HepG2 (cell line): Measurements from ENCODE around the gene GSS. TPM values are rescaled to one million over a fixed set of nuclear protein-coding genes. Genes with fewer than 3 reads are reported as not detected.

Source experiments
- CBX5 ChIP-seq: sonication (generic); formaldehyde crosslinking; IDR thresholded peaks from 2 replicates; pipeline ENCODE4 v1.4.0; 2020; ENCODE audit warnings: missing genetic modification reagents, borderline replicate concordance
- HMGXB3 ChIP-seq: sonication (generic); formaldehyde crosslinking; IDR thresholded peaks from 2 replicates; pipeline ENCODE4 v1.4.0; 2020; ENCODE audit warnings: missing genetic modification reagents, borderline replicate concordance
- NONO ChIP-seq, 2 experiments: fragments of 450-650 bp in 1 of 2; sonication (generic) in 1 of 2; formaldehyde crosslinking in 1 of 2; IDR thresholded peaks in 1 of 2; conservative IDR thresholded peaks in 1 of 2; 2 replicates each; pipeline versions ENCODE4 v1.6.1 to v1.8.0; 2017 to 2022; ENCODE audit warnings: mild to moderate bottlenecking in 1 of 2, missing genetic modification reagents in 1 of 2, moderate library complexity in 1 of 2
- NR2F1 ChIP-seq, 2 experiments: fragments of 450-650 bp in 1 of 2; formaldehyde crosslinking in 1 of 2; IDR thresholded peaks; 2 replicates each; pipeline versions ENCODE4 v1.5.0 to v1.6.1; 2016 to 2020; ENCODE audit warnings: mild to moderate bottlenecking in 1 of 2, missing compliant biosample characterization in 1 of 2, missing genetic modification reagents in 1 of 2, moderate library complexity in 1 of 2
- POGK ChIP-seq: sonication (generic); formaldehyde crosslinking; conservative IDR thresholded peaks from 2 replicates; pipeline ENCODE4 v1.8.0; 2022; ENCODE audit warnings: mild to moderate bottlenecking, moderate library complexity, missing genetic modification reagents
- YEATS4 ChIP-seq: sonication (generic); formaldehyde crosslinking; IDR thresholded peaks from 2 replicates; pipeline ENCODE4 v1.4.0; 2020; ENCODE audit warnings: missing genetic modification reagents, borderline replicate concordance
- ZNF646 ChIP-seq: sonication (generic); formaldehyde crosslinking; IDR thresholded peaks from 2 replicates; pipeline ENCODE4 v1.9.0; 2021; ENCODE audit warnings: mild to moderate bottlenecking, missing genetic modification reagents
- ZSCAN21 ChIP-seq: sonication (generic); formaldehyde crosslinking; IDR thresholded peaks from 2 replicates; pipeline ENCODE4 v1.8.0; 2022; ENCODE audit warnings: mild to moderate bottlenecking, missing genetic modification reagents, moderate library complexity, borderline replicate concordance
- polyA plus RNA-seq, 8 experiments: library from polyadenylated mRNA; depleted of rRNA in 3 of 8; stranded (reverse) in 7 of 8; unstranded in 1 of 8; fragments of >200 nt; fragmentation: Illumina TruSeq in 4 of 8; extraction: Trizol in 4 of 8; gene quantifications; 2 replicates each; pipeline versions ENCODE4 v1.2.1 to v1.2.3, GENCODE V29; 2011 to 2016; ENCODE audit warnings: low read depth in 4 of 8, missing spikeins in 1 of 8, mixed read lengths in 1 of 8; ENCODE audit not compliant: insufficient read depth in 1 of 8
- total RNA-seq, 5 experiments: library from RNA; depleted of rRNA; stranded (reverse); fragments of >200 nt; fragmentation: Illumina TruSeq; extraction: Trizol; gene quantifications; 2 replicates each; pipeline ENCODE4 v1.2.3, GENCODE V29; 2016; ENCODE audit warnings: low read depth in 1 of 5
- TF ChIP-seq, protein P1 (sequence below): sonication (generic); formaldehyde crosslinking; IDR thresholded peaks from 2 replicates; pipeline ENCODE4 v1.5.0; 2020; ENCODE audit warnings: mild to moderate bottlenecking, missing genetic modification reagents, borderline replicate concordance

The GSS gene
- total and polyA plus RNA-seq, 2 of the 13 experiments (the other 11 are each of a cell fraction or from before 2014, with no cell fraction given), result 80.1 to 102 TPM

DNA sequence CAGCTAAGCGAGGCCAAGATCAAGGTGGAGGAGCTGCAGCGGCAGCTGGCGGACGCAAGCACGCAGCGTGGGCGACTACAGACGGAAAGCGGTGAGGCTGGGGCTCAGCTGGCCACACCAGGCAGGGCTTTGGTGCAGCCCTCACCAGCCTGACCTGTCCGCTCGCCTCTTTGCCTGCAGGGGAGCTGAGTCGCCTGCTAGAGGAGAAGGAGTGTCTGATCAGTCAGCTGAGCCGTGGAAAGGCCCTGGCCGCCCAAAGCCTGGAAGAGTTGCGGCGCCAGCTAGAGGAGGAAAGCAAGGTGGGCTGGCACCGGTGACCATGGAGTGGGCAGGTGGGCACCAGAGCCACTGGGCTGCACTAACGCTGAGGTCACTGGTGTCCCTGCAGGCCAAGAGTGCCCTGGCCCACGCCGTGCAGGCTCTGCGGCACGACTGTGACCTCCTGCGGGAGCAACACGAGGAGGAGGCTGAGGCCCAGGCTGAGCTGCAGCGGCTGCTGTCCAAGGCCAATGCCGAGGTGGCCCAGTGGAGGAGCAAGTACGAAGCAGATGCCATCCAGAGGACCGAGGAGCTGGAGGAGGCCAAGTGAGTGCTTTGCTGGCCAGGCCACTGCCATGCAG, 42.8 kb upstream of the GSS start (continued):
- TF ChIP-seq, protein P1, sequence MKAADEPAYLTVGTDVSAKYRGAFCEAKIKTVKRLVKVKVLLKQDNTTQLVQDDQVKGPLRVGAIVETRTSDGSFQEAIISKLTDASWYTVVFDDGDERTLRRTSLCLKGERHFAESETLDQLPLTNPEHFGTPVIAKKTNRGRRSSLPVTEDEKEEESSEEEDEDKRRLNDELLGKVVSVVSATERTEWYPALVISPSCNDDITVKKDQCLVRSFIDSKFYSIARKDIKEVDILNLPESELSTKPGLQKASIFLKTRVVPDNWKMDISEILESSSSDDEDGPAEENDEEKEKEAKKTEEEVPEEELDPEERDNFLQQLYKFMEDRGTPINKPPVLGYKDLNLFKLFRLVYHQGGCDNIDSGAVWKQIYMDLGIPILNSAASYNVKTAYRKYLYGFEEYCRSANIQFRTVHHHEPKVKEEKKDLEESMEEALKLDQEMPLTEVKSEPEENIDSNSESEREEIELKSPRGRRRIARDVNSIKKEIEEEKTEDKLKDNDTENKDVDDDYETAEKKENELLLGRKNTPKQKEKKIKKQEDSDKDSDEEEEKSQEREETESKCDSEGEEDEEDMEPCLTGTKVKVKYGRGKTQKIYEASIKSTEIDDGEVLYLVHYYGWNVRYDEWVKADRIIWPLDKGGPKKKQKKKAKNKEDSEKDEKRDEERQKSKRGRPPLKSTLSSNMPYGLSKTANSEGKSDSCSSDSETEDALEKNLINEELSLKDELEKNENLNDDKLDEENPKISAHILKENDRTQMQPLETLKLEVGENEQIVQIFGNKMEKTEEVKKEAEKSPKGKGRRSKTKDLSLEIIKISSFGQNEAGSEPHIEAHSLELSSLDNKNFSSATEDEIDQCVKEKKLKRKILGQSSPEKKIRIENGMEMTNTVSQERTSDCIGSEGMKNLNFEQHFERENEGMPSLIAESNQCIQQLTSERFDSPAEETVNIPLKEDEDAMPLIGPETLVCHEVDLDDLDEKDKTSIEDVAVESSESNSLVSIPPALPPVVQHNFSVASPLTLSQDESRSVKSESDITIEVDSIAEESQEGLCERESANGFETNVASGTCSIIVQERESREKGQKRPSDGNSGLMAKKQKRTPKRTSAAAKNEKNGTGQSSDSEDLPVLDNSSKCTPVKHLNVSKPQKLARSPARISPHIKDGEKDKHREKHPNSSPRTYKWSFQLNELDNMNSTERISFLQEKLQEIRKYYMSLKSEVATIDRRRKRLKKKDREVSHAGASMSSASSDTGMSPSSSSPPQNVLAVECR (CRISPR knock-in tag), result 0 out of 2 replicates have a peak, but pooled peaks have one; percentile 13
- TF ChIP-seq YEATS4 (CRISPR knock-in tag), result no peak
- TF ChIP-seq ZNF646 (CRISPR knock-in tag), result no peak
- TF ChIP-seq ZSCAN21 (CRISPR knock-in tag), result 0 out of 2 replicates have a peak, but pooled peaks have one; percentile 60
- TF ChIP-seq NR2F1 (CRISPR knock-in tag; IDR thresholded peaks at IDR 0.05), result no peak
- TF ChIP-seq POGK (CRISPR knock-in tag), result no peak
- TF ChIP-seq HMGXB3, result no peak
- TF ChIP-seq CBX5 (CRISPR knock-in tag), result no peak
- no peak for TF ChIP-seq NONO (IDR thresholded peaks at IDR 0.05)
- TF ChIP-seq NONO (CRISPR knock-in tag; conservative IDR thresholded peaks at IDR 0.05), result peak; percentile 12; the same call in 1 of the 2 replicates
